A549 (cell line): ENCODE data around the gene RIMOC1. TPM values are rescaled to one million over a fixed set of nuclear protein-coding genes. Genes with fewer than 3 reads are reported as not detected.

Experiments
- ATAC-seq, 2 experiments: fragments of 200-7000 bp in 1 of 2; fragments of >200 bp in 1 of 2; cut with Nextera tagmentation in 1 of 2; cut with Tn5 transposase in 1 of 2; 3 replicates each; pipeline versions ENCODE4 v1.8.0 to v1.9.1; 2018 to 2020; ENCODE audit warnings: mild to moderate bottlenecking in 1 of 2, moderate library complexity in 1 of 2
- CTCF ChIA-PET: fragments of 300-600 bp; sonication (Branson Sonifier 250); formaldehyde crosslinking; extraction: SDS; loops from one replicate; lab custom pipeline; 2021; ENCODE audit warnings: antibody characterized with exemption, inconsistent platforms; lab: Yijun Ruan, JAX
- POLR2A ChIA-PET: fragments of 350-600 bp; formaldehyde crosslinking; extraction: SDS; loops from one replicate; lab custom pipeline; 2021; ENCODE audit warnings: antibody characterized with exemption, inconsistent platforms; lab: Yijun Ruan, JAX
- DNase-seq, 2 experiments: peaks; one replicate each; pipeline versions ENCODE4 v3.0.0 to v3.0.0-alpha.2; 2011 to 2016; ENCODE audit warnings: low read depth in 1 of 2, low spot score in 1 of 2
- FAIRE-seq: peaks from 2 replicates; lab custom pipeline; 2011; peaks lifted over from hg19 to GRCh38; lab: Jason Lieb, UNC
- H3K27ac ChIP-seq, 2 experiments: fragments of >200 bp; sonication (Bioruptor Twin); formaldehyde crosslinking; 3 replicates each; pipeline ENCODE4 v1.5.1; 2016 to 2017
- H3K4me1 ChIP-seq: fragments of >200 bp; sonication (Bioruptor Twin); formaldehyde crosslinking; 3 replicates; pipeline ENCODE4 v1.6.1; 2016
- H3K4me2 ChIP-seq: fragments of >200 bp; sonication (Bioruptor Twin); formaldehyde crosslinking; 3 replicates; pipeline ENCODE4 v1.6.1; 2016
- H3K4me3 ChIP-seq: fragments of >200 bp; sonication (Bioruptor Twin); formaldehyde crosslinking; 3 replicates; pipeline ENCODE4 v1.5.1; 2016
- H3K9me3 ChIP-seq: fragments of >200 bp; sonication (Bioruptor Twin); formaldehyde crosslinking; 3 replicates; pipeline ENCODE4 v1.6.1; 2016
- BCL3 ChIP-seq: fragments of >200 bp; sonication (Bioruptor Twin); formaldehyde crosslinking; IDR thresholded peaks from 3 replicates; pipeline ENCODE4 v1.6.1; 2016
- CBX8 ChIP-seq: fragments of 200-600 bp; sonication (generic); IDR thresholded peaks from 2 replicates; pipeline ENCODE4 v1.6.1; 2016
- CEBPB ChIP-seq, 2 experiments: fragments of >200 bp in 1 of 2; sonication (Bioruptor Twin) in 1 of 2; formaldehyde crosslinking in 1 of 2; IDR thresholded peaks; 2 replicates each; pipeline ENCODE4 v1.6.1; 2012 to 2016
- CHD2 ChIP-seq: fragments of 150-350 bp; IDR thresholded peaks from 2 replicates; pipeline ENCODE4 v1.6.1; 2014; ENCODE audit warnings: low read length; ENCODE audit not compliant: partially characterized antibody
- E2F6 ChIP-seq: IDR thresholded peaks from 2 replicates; pipeline ENCODE4 v1.6.1; 2012; ENCODE audit warnings: low read depth, borderline replicate concordance
- ELK1 ChIP-seq: fragments of 150-350 bp; IDR thresholded peaks from 2 replicates; pipeline ENCODE4 v1.6.1; 2014; ENCODE audit warnings: low read depth, mild to moderate bottlenecking, low read length
- FOSL2 ChIP-seq, 2 experiments: fragments of 450-650 bp in 1 of 2; fragments of >200 bp in 1 of 2; sonication (Bioruptor Twin) in 1 of 2; formaldehyde crosslinking; IDR thresholded peaks; 2 replicates each; pipeline versions ENCODE4 v1.5.0 to v1.6.1; 2016 to 2020; ENCODE audit warnings: mild to moderate bottlenecking in 1 of 2, moderate library complexity in 1 of 2
- FOXS1 ChIP-seq: fragments of 250-450 bp; sonication (Bioruptor Pico); IDR thresholded peaks from 2 replicates; pipeline ENCODE4 v1.5.0; 2020; ENCODE audit warnings: mild to moderate bottlenecking, moderate library complexity
- GATA3 ChIP-seq: IDR thresholded peaks from 2 replicates; pipeline ENCODE4 v1.6.1; 2012; ENCODE audit warnings: borderline replicate concordance
- HEYL ChIP-seq: fragments of 250-450 bp; sonication (Bioruptor Pico); IDR thresholded peaks from 2 replicates; pipeline ENCODE4 v1.8.0; 2021; ENCODE audit warnings: mild to moderate bottlenecking, moderate library complexity
- HOXB5 ChIP-seq: fragments of 250-450 bp; sonication (Bioruptor Pico); IDR thresholded peaks from 2 replicates; pipeline ENCODE4 v1.5.0; 2020; ENCODE audit warnings: mild to moderate bottlenecking, moderate library complexity
- KDM5A ChIP-seq: fragments of 200-600 bp; sonication (generic); IDR thresholded peaks from 2 replicates; pipeline ENCODE4 v1.6.1; 2016; ENCODE audit warnings: antibody characterized with exemption, mild to moderate bottlenecking
- POLR2A ChIP-seq: IDR thresholded peaks from 2 replicates; pipeline ENCODE4 v1.6.1; 2012; ENCODE audit warnings: mild to moderate bottlenecking, low read length
- POLR2AphosphoS2 ChIP-seq: conservative IDR thresholded peaks from 2 replicates; pipeline ENCODE4 v1.6.1; 2012; ENCODE audit warnings: low read length, improper control_type of control experiment, inconsistent platforms
- RARB ChIP-seq: fragments of 250-450 bp; sonication (Bioruptor Pico); IDR thresholded peaks from 2 replicates; pipeline ENCODE4 v1.8.0; 2021; ENCODE audit warnings: mild to moderate bottlenecking, moderate library complexity
- RCOR1 ChIP-seq: fragments of 150-350 bp; IDR thresholded peaks from 2 replicates; pipeline ENCODE4 v1.6.1; 2014; ENCODE audit warnings: antibody characterized with exemption, low read length, low read depth
- RFX5 ChIP-seq: fragments of 450-650 bp; IDR thresholded peaks from 2 replicates; pipeline ENCODE4 v1.7.1; 2014; ENCODE audit warnings: antibody characterized with exemption, mild to moderate bottlenecking, moderate library complexity
- RNF2 ChIP-seq: fragments of 200-600 bp; sonication (generic); IDR thresholded peaks from 2 replicates; pipeline ENCODE4 v1.6.1; 2016; ENCODE audit warnings: low read depth, mild to moderate bottlenecking, antibody characterized with exemption, moderate library complexity, borderline replicate concordance
- TFCP2L1 ChIP-seq: fragments of 250-450 bp; sonication (Bioruptor Pico); IDR thresholded peaks from 2 replicates; pipeline ENCODE4 v1.5.0; 2021; ENCODE audit warnings: mild to moderate bottlenecking
- TP53 ChIP-seq: fragments of 250-450 bp; sonication (Bioruptor Pico); IDR thresholded peaks from 2 replicates; pipeline ENCODE4 v1.5.0; 2021; ENCODE audit warnings: mild to moderate bottlenecking, moderate library complexity
- ZFP36 ChIP-seq: fragments of 450-650 bp; IDR thresholded peaks from 2 replicates; pipeline ENCODE4 v1.6.1; 2014; ENCODE audit warnings: borderline replicate concordance; ENCODE audit not compliant: partially characterized antibody
- ZNF302 ChIP-seq: fragments of 250-450 bp; sonication (Bioruptor Pico); IDR thresholded peaks from 2 replicates; pipeline ENCODE4 v1.9.0; 2021; ENCODE audit warnings: inconsistent platforms, mild to moderate bottlenecking, moderate library complexity
- ZSCAN20 ChIP-seq: fragments of 250-450 bp; sonication (Bioruptor Pico); IDR thresholded peaks from 2 replicates; pipeline ENCODE4 v1.8.0; 2022; ENCODE audit warnings: mild to moderate bottlenecking, moderate library complexity
- WGBS: methylation state at CpG from one replicate; pipeline ENCODE4 v1.1.6; 2017; ENCODE audit errors: missing lambda C conversion rate; 5-methylcytosine and 5-hydroxymethylcytosine counted together
- polyA plus RNA-seq, 4 experiments: library from polyadenylated mRNA; depleted of rRNA in 3 of 4; stranded (reverse); fragments of >200 nt; fragmentation: RNase III in 1 of 4; extraction: RNeasy Plus Mini Kit Qiagen cat#74134 plus additional on column Dnase treatment in 1 of 4; gene quantifications; 2 replicates in 3 of 4; 3 replicates in 1 of 4; pipeline ENCODE4 v1.2.3, GENCODE V29; 2011 to 2017
- TF ChIP-seq, protein P1 (sequence below): fragments of >200 bp; sonication (Bioruptor Twin); formaldehyde crosslinking; IDR thresholded peaks from 2 replicates; pipeline ENCODE4 v1.6.1; 2016

The RIMOC1 gene
- polyA plus RNA-seq, 2 of the 4 experiments (the other 2 are of a cell fraction): 14.5 to 38.4 TPM

DNA sequence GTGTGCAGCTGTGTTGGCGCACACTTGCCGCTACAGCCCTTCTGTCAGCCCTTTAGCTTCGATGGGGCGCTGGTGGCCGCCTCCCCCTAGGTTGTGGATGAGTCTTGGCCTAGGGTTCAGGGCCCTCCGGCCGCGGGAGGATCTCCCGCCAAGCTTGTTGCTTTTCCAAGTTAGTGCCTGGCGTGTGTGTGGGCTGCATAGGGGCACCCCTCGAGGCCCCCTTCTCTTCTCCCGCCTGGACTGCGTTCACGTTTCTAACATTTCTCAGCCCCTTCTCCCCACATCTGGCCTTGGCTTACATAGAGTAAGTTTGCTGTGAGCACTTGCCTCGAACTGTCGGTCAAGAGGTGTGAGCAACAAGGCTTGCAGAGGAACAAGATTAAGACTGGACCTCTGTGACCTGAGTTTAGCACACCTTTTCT is 33.5 kb upstream of the RIMOC1 start:
- TF ChIP-seq RARB (no peak), TP53 (CRISPR knock-in tag) (no peak), HOXB5 (CRISPR knock-in tag) (no peak), RFX5 (no peak), ZSCAN20 (CRISPR knock-in tag) (no peak), HEYL (CRISPR knock-in tag) (no peak), E2F6 (no peak), RNF2 (no peak), POLR2A (no peak), CEBPB (IDR thresholded peaks at IDR 0.05) (no peak), BCL3 (no peak)
- TF ChIP-seq, protein P1, sequence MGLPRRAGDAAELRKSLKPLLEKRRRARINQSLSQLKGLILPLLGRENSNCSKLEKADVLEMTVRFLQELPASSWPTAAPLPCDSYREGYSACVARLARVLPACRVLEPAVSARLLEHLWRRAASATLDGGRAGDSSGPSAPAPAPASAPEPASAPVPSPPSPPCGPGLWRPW: no peak
- CTCF ChIA-PET: interaction anchor here (1.0 kb wide), 1 partner anchor 15 kb away, joined by 3 read pairs; no protein-coding TSS in a partner anchor
- POLR2A ChIA-PET: no interaction called here
- peak overlapping the region; percentile 50 for H3K4me3 ChIP-seq
- H3K9me3 ChIP-seq: no peaks in the 10 kb centered on the region
- H3K4me2 ChIP-seq: peak overlapping the region; percentile 75
- H3K27ac ChIP-seq: peak overlapping the region; percentile 59 to 74; a peak in 5 of 6 replicates
- ATAC-seq (no peak; a peak in 1 of 6 replicates), DNase-seq (no peak), FAIRE-seq (no peak)
- 50% methylated on average over 13 of the region's 16 CpGs for WGBS
- H3K4me1 ChIP-seq: peaks cover 5% of the 10 kb centered on the region

- Histone ChIP-seq H3K4me1 (peaks cover 5% of the 10 kb centered on the region), H3K4me3 (no peak overlapping the region), H3K4me2 (no peak overlapping the region), H3K9me3 (no peaks in the 10 kb centered on the region), H3K27ac (no peak overlapping the region)
- DNase-seq (no peak), ATAC-seq (no peak), FAIRE-seq (no peak)
- CTCF ChIA-PET: no interaction called here
- WGBS: 79% methylated on average over 2 of the region's 2 CpGs
- no peak for TF ChIP-seq CHD2
- TF ChIP-seq TP53 (CRISPR knock-in tag): no peak
- no peak for TF ChIP-seq KDM5A
- TF ChIP-seq HOXB5 (CRISPR knock-in tag): no peak
- no peak for TF ChIP-seq ZSCAN20 (CRISPR knock-in tag)
- TF ChIP-seq FOXS1 (CRISPR knock-in tag): no peak
- TF ChIP-seq RCOR1: no peak
- no peak for TF ChIP-seq BCL3
- POLR2A ChIA-PET: no interaction called here
Observed at GRCh38 chr5:41871852-41872251, 32.3 kb upstream of the RIMOC1 start.

- Histone ChIP-seq H3K4me1 (peaks cover 5% of the 10 kb centered on the region), H3K27ac (no peak overlapping the region), H3K4me3 (no peak overlapping the region), H3K9me3 (no peaks in the 10 kb centered on the region), H3K4me2 (no peak overlapping the region)
- ChIA-PET POLR2A (no interaction called here), CTCF (interaction anchor here (1.3 kb wide), 1 partner anchor 18 kb away, joined by 4 read pairs; no protein-coding TSS in a partner anchor)
- FAIRE-seq: no peak
- ATAC-seq: no peak
- no peak for DNase-seq
- no peak for TF ChIP-seq ZNF302 (CRISPR knock-in tag)
Observed at GRCh38 chr5:41874512-41875060, 29.6 kb upstream of the RIMOC1 start.

DNA sequence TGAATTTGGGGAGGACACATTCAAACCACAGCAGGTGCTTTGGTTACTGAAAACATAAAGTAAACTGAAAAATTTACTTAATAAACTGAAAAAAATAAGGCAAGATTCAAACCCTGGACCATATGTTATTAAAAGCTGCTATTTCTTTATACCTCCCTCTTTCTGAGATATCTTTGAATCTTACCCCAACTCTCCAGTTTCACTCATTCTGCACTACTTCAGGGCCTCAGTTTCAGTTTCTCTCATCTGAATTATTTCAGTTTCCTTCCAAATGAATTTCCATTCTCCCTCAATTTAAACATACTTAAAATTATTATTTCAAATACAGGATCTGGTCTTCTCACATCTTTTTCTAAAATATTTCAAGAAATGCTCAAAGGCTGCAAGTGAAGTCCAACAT is 29.0 kb upstream of the RIMOC1 start:
- ChIA-PET CTCF (no interaction called here), POLR2A (no interaction called here)
- H3K4me1 ChIP-seq: peaks cover 5% of the 10 kb centered on the region
- ATAC-seq: no peak
- no peak for FAIRE-seq
- no peak overlapping the region for H3K4me2 ChIP-seq
- H3K27ac ChIP-seq: no peak overlapping the region
- H3K4me3 ChIP-seq: no peak overlapping the region
- H3K9me3 ChIP-seq: no peaks in the 10 kb centered on the region
- DNase-seq: no peak
- TF ChIP-seq POLR2AphosphoS2 (no peak), CBX8 (no peak), ZSCAN20 (CRISPR knock-in tag) (no peak), ELK1 (no peak), ZFP36 (no peak), GATA3 (no peak), TFCP2L1 (no peak), FOSL2 (IDR thresholded peaks at IDR 0.05) (no peak), FOSL2 (CRISPR knock-in tag; IDR thresholded peaks at IDR 0.05) (no peak)
